GM23338 (cell line): Measurements from ENCODE around the gene KIF6. TPM values are rescaled to one million over a fixed set of nuclear protein-coding genes. Genes with fewer than 3 reads are reported as not detected.

Source experiments
- ATAC-seq: fragments of 200-7000 bp; cut with Tn5 transposase; 3 replicates; pipeline ENCODE4 v1.9.1; 2020
- DNase-seq: peaks from one replicate; pipeline ENCODE4 v3.0.0-alpha.2; 2015; ENCODE audit warnings: low spot score
- H2AFZ ChIP-seq: fragments of 200-600 bp; sonication (generic); 2 replicates; pipeline ENCODE4 v1.8.0; 2016; ENCODE audit warnings: antibody characterized with exemption, mild to moderate bottlenecking, moderate library complexity
- H3F3A ChIP-seq: fragments of 200-600 bp; sonication (generic); replicated peaks from 2 replicates; pipeline ENCODE4 v1.8.0; 2017; ENCODE audit warnings: antibody characterized with exemption, mixed run types, low read depth
- H3K27ac ChIP-seq: fragments of 200-600 bp; sonication (generic); 2 replicates; pipeline ENCODE4 v1.6.1; 2016; ENCODE audit warnings: low read depth
- H3K27me3 ChIP-seq: fragments of 200-600 bp; sonication (generic); 2 replicates; pipeline ENCODE4 v1.8.0; 2016; ENCODE audit warnings: mild to moderate bottlenecking, mixed run types, moderate library complexity; ENCODE audit not compliant: insufficient read depth
- H3K36me3 ChIP-seq: fragments of 200-600 bp; sonication (generic); 2 replicates; pipeline ENCODE4 v1.8.0; 2016; ENCODE audit warnings: mild to moderate bottlenecking; ENCODE audit not compliant: insufficient read depth
- H3K4me1 ChIP-seq: fragments of 200-600 bp; sonication (generic); 2 replicates; pipeline ENCODE4 v1.8.0; 2016; ENCODE audit warnings: mild to moderate bottlenecking, moderate library complexity; ENCODE audit not compliant: insufficient read depth
- H3K4me2 ChIP-seq: fragments of 200-600 bp; sonication (generic); 2 replicates; pipeline ENCODE4 v1.7.1; 2017; ENCODE audit warnings: mixed run types
- H3K4me3 ChIP-seq: fragments of 200-600 bp; sonication (generic); 2 replicates; pipeline ENCODE4 v1.6.1; 2016; ENCODE audit warnings: mixed run types
- H3K79me2 ChIP-seq: fragments of 200-600 bp; sonication (generic); replicated peaks from 2 replicates; pipeline ENCODE4 v1.8.0; 2017; ENCODE audit warnings: mild to moderate bottlenecking; ENCODE audit not compliant: insufficient read depth
- H3K9me2 ChIP-seq: fragments of 200-600 bp; sonication (generic); 2 replicates; pipeline ENCODE4 v1.8.0; 2017; ENCODE audit not compliant: insufficient read depth
- H4K20me1 ChIP-seq: fragments of 200-600 bp; sonication (generic); replicated peaks from 2 replicates; pipeline ENCODE4 v1.8.0; 2017; ENCODE audit warnings: mild to moderate bottlenecking; ENCODE audit not compliant: insufficient read depth
- H3K27ac Mint-ChIP-seq: 2 replicates; pipeline ENCODE4 v1.8.0; 2020; ENCODE audit warnings: inconsistent platforms, mild to moderate bottlenecking, moderate library complexity, mixed read lengths
- H3K27me3 Mint-ChIP-seq: 3 replicates; pipeline ENCODE4 v1.8.0; 2022; ENCODE audit warnings: low read depth, mild to moderate bottlenecking, moderate library complexity, mixed read lengths, inconsistent platforms; ENCODE audit not compliant: insufficient read depth, poor library complexity
- H3K36me3 Mint-ChIP-seq: 3 replicates; pipeline ENCODE4 v1.8.0; 2021; ENCODE audit warnings: low read depth, mild to moderate bottlenecking, inconsistent platforms, moderate library complexity, mixed read lengths
- H3K4me1 Mint-ChIP-seq: 3 replicates; pipeline ENCODE4 v1.8.0; 2020; ENCODE audit warnings: mild to moderate bottlenecking, inconsistent platforms, mixed read lengths
- H3K4me3 Mint-ChIP-seq: 3 replicates; pipeline ENCODE4 v1.8.0; 2021; ENCODE audit warnings: moderate library complexity, mild to moderate bottlenecking, inconsistent platforms, mixed read lengths
- H3K9me3 Mint-ChIP-seq: 3 replicates; pipeline ENCODE4 v1.8.0; 2020; ENCODE audit warnings: moderate library complexity, mild to moderate bottlenecking, inconsistent platforms, mixed read lengths
- CREB1 ChIP-seq: fragments of 250-450 bp; sonication (Bioruptor Pico); IDR thresholded peaks from 2 replicates; pipeline ENCODE4 v1.5.0; 2020; ENCODE audit warnings: low read depth, mild to moderate bottlenecking, moderate library complexity
- CTCF ChIP-seq, 2 experiments: fragments of 200-600 bp in 1 of 2; sonication (generic) in 1 of 2; conservative IDR thresholded peaks; 2 replicates each; pipeline versions ENCODE4 v1.5.1 to v1.6.1; 2016 to 2017; ENCODE audit warnings: antibody characterized with exemption in 2 of 2, low read depth in 2 of 2, mild to moderate bottlenecking in 2 of 2, moderate library complexity in 1 of 2
- ETS1 ChIP-seq: IDR thresholded peaks from 2 replicates; pipeline ENCODE4 v1.6.1; 2016; ENCODE audit warnings: antibody characterized with exemption
- EZH2 ChIP-seq: fragments of 200-600 bp; sonication (generic); IDR thresholded peaks from one replicate; pipeline ENCODE4 v1.8.0; 2017; ENCODE audit warnings: antibody characterized with exemption, mild to moderate bottlenecking, low read depth; ENCODE audit not compliant: unreplicated experiment
- EZH2phosphoT487 ChIP-seq: fragments of 200-600 bp; sonication (generic); IDR thresholded peaks from one replicate; pipeline ENCODE4 v1.8.1; 2018; ENCODE audit warnings: antibody characterized with exemption; ENCODE audit not compliant: unreplicated experiment
- JUNB ChIP-seq: IDR thresholded peaks from one replicate; pipeline ENCODE4 v1.6.1; 2016; ENCODE audit warnings: antibody characterized with exemption; ENCODE audit not compliant: unreplicated experiment
- NANOG ChIP-seq: IDR thresholded peaks from 2 replicates; pipeline ENCODE4 v1.6.1; 2016; ENCODE audit warnings: antibody characterized with exemption, borderline replicate concordance
- POLR2AphosphoS5 ChIP-seq: IDR thresholded peaks from 2 replicates; pipeline ENCODE4 v1.6.1; 2016; ENCODE audit warnings: antibody characterized with exemption, low read depth
- REST ChIP-seq: IDR thresholded peaks from one replicate; pipeline ENCODE4 v1.6.1; 2018; ENCODE audit warnings: antibody characterized with exemption; ENCODE audit not compliant: unreplicated experiment
- STAT1 ChIP-seq: IDR thresholded peaks from one replicate; pipeline ENCODE4 v1.6.1; 2016; ENCODE audit warnings: antibody characterized with exemption; ENCODE audit not compliant: unreplicated experiment
- ZNF114 ChIP-seq: fragments of 250-450 bp; sonication (Bioruptor Pico); IDR thresholded peaks from 2 replicates; pipeline ENCODE4 v1.5.0; 2020; ENCODE audit warnings: mild to moderate bottlenecking, moderate library complexity
- ZNF331 ChIP-seq: fragments of 250-450 bp; sonication (Bioruptor Pico); IDR thresholded peaks from 2 replicates; pipeline ENCODE4 v1.5.0; 2020; ENCODE audit warnings: low read depth, mild to moderate bottlenecking, moderate library complexity
- polyA plus RNA-seq: library from polyadenylated mRNA; unstranded; fragments of >200 nt; fragmentation: Nextera tagmentation; extraction: Ambion mirVana; gene quantifications from 2 replicates; pipeline ENCODE4 v1.2.1, GENCODE V29; 2016
- total RNA-seq: library from RNA; depleted of rRNA; stranded (reverse); fragments of >200 nt; shearing (Covaris generic); gene quantifications from 2 replicates; pipeline ENCODE4 v1.2.3, GENCODE V29; 2014

The KIF6 gene
- total and polyA plus RNA-seq, 2 experiments from 2014 or later, result 0.87 to 1.7 TPM

- Histone ChIP-seq H4K20me1 (no peaks in the 10 kb centered on the region), H3K79me2 (no peaks in the 10 kb centered on the region), H3K36me3 (no peaks in the 10 kb centered on the region), H3K4me1 (no peaks in the 10 kb centered on the region), H3K4me3 (no peak overlapping the region), H3K9me2 (peaks cover 3% of the 10 kb centered on the region), H3F3A (no peaks in the 10 kb centered on the region), H3K4me2 (no peak overlapping the region), H3K27me3 (no peaks in the 10 kb centered on the region), H3K27ac (no peak overlapping the region), H2AFZ (no peak overlapping the region)
- H3K36me3 Mint-ChIP-seq, result no peaks in the 10 kb centered on the region; the same call in 2 of the 3 replicates
- peaks cover 6% of the 10 kb centered on the region for H3K27me3 Mint-ChIP-seq
- no peak for TF ChIP-seq ZNF114
- no peak for TF ChIP-seq EZH2phosphoT487
- TF ChIP-seq CTCF (conservative IDR thresholded peaks at IDR 0.05; ENCODE audit: low read depth in 2 of 2), result no peak
- no peaks in the 10 kb centered on the region for H3K9me3 Mint-ChIP-seq
- no peak overlapping the region for H3K4me3 Mint-ChIP-seq
- ATAC-seq (no peak), DNase-seq (no peak)
- no peak overlapping the region for H3K27ac Mint-ChIP-seq
- H3K4me1 Mint-ChIP-seq, result no peaks in the 10 kb centered on the region; the same call in 2 of the 3 replicates
These were observed 403.4 kb downstream of the KIF6 start for GRCh38 chr6:39321761-39322160.

- H3K9me2 ChIP-seq, result peaks cover 5% of the 10 kb centered on the region
- no peak overlapping the region for H3K27ac Mint-ChIP-seq
- no peak overlapping the region for H3K4me2 ChIP-seq
- H3K27ac ChIP-seq, result no peak overlapping the region
- H3K27me3 Mint-ChIP-seq, result peaks cover 14% of the 10 kb centered on the region
- no peaks in the 10 kb centered on the region for H3K4me1 ChIP-seq
- H3K27me3 ChIP-seq, result peaks cover 6% of the 10 kb centered on the region
- no peaks in the 10 kb centered on the region for H3K36me3 Mint-ChIP-seq
- DNase-seq (no peak), ATAC-seq (no peak)
- no peaks in the 10 kb centered on the region for H3F3A ChIP-seq
- H3K4me1 Mint-ChIP-seq, result no peaks in the 10 kb centered on the region
- H3K4me3 ChIP-seq, result no peak overlapping the region
- H3K36me3 ChIP-seq, result no peaks in the 10 kb centered on the region
- no peak overlapping the region for H3K4me3 Mint-ChIP-seq
- no peak overlapping the region for H2AFZ ChIP-seq
- H4K20me1 ChIP-seq, result no peaks in the 10 kb centered on the region
- no peaks in the 10 kb centered on the region for H3K9me3 Mint-ChIP-seq
- no peaks in the 10 kb centered on the region for H3K79me2 ChIP-seq
- no peak for TF ChIP-seq CREB1 (CRISPR knock-in tag)
- TF ChIP-seq JUNB, result no peak
- no peak for TF ChIP-seq EZH2
- no peak for TF ChIP-seq NANOG
- no peak for TF ChIP-seq REST
- no peak for TF ChIP-seq POLR2AphosphoS5
- TF ChIP-seq STAT1, result no peak
- no peak for TF ChIP-seq ZNF114
- TF ChIP-seq CTCF (conservative IDR thresholded peaks at IDR 0.05; ENCODE audit: low read depth in 2 of 2), result no peak
- no peak for TF ChIP-seq ZNF331 (CRISPR knock-in tag)
- no peak for TF ChIP-seq ETS1
- no peak for TF ChIP-seq EZH2phosphoT487
These were observed 404.7 kb downstream of the KIF6 start for GRCh38 chr6:39320363-39320984.
